H9 (cell line): Measurements from ENCODE around the gene TMEM240. TPM values are rescaled to one million over a fixed set of nuclear protein-coding genes. Genes with fewer than 3 reads are reported as not detected.

Source experiments
- DNase-seq: peaks from one replicate; pipeline ENCODE4 v3.0.0-alpha.2; 2017
- H2AFZ ChIP-seq: one replicate; pipeline ENCODE4 v1.6.1; 2013; ENCODE audit warnings: mild to moderate bottlenecking, low read length, control low read depth, moderate library complexity
- H2AK5ac ChIP-seq: 2 replicates; pipeline ENCODE4 v1.6.1; 2013; ENCODE audit warnings: low read length, control low read depth, mixed read lengths; ENCODE audit not compliant: insufficient read length
- H2BK120ac ChIP-seq: one replicate; pipeline ENCODE4 v1.6.1; 2013; ENCODE audit warnings: low read depth, mild to moderate bottlenecking, low read length, control low read depth, inconsistent platforms; ENCODE audit not compliant: poor library complexity, severe bottlenecking
- H2BK12ac ChIP-seq: 2 replicates; pipeline ENCODE4 v1.6.1; 2013; ENCODE audit warnings: low read length, control low read depth, mixed read lengths, low read depth; ENCODE audit not compliant: insufficient read length
- H2BK15ac ChIP-seq: 2 replicates; pipeline ENCODE4 v1.6.1; 2013; ENCODE audit warnings: low read depth, low read length, control low read depth
- H2BK20ac ChIP-seq: one replicate; pipeline ENCODE4 v1.6.1; 2013; ENCODE audit warnings: low read depth, mild to moderate bottlenecking, low read length, control low read depth, inconsistent platforms; ENCODE audit not compliant: poor library complexity, severe bottlenecking
- H2BK5ac ChIP-seq: 2 replicates; pipeline ENCODE4 v1.6.1; 2013; ENCODE audit warnings: low read length, control low read depth, mixed read lengths; ENCODE audit not compliant: insufficient read length
- H3K14ac ChIP-seq: 2 replicates; pipeline ENCODE4 v1.6.1; 2013; ENCODE audit warnings: low read length, control low read depth; ENCODE audit not compliant: insufficient read depth
- H3K18ac ChIP-seq: 2 replicates; pipeline ENCODE4 v1.6.1; 2013; ENCODE audit warnings: low read depth, mild to moderate bottlenecking, mixed read lengths, low read length, control low read depth; ENCODE audit not compliant: insufficient read length
- H3K23ac ChIP-seq: 2 replicates; pipeline ENCODE4 v1.6.1; 2013; ENCODE audit warnings: low read length, control low read depth, mixed read lengths, low read depth; ENCODE audit not compliant: insufficient read length
- H3K23me2 ChIP-seq: 2 replicates; pipeline ENCODE4 v1.6.1; 2013; ENCODE audit warnings: low read depth, mild to moderate bottlenecking, mixed read lengths, low read length, control low read depth; ENCODE audit not compliant: insufficient read length, poor library complexity, severe bottlenecking
- H3K27ac ChIP-seq: 2 replicates; pipeline ENCODE4 v1.5.1; 2013; ENCODE audit warnings: low read length, control low read depth, mixed read lengths, low read depth; ENCODE audit not compliant: insufficient read length
- H3K27me3 ChIP-seq: 2 replicates; pipeline ENCODE4 v1.6.1; 2013; ENCODE audit warnings: low read length, control low read depth, inconsistent platforms; ENCODE audit not compliant: insufficient read depth
- H3K4ac ChIP-seq: 2 replicates; pipeline ENCODE4 v1.6.1; 2013; ENCODE audit warnings: low read depth, mild to moderate bottlenecking, control low read depth, inconsistent platforms, low read length, moderate library complexity
- H3K4me1 ChIP-seq: 2 replicates; pipeline ENCODE4 v1.6.1; 2013; ENCODE audit warnings: low read length, control low read depth, inconsistent platforms; ENCODE audit not compliant: insufficient read depth
- H3K4me2 ChIP-seq: 2 replicates; pipeline ENCODE4 v1.6.1; 2013; ENCODE audit warnings: low read length, control low read depth, mixed read lengths; ENCODE audit not compliant: insufficient read length, insufficient read depth
- H3K56ac ChIP-seq: 2 replicates; pipeline ENCODE4 v1.6.1; 2013; ENCODE audit warnings: low read depth, mild to moderate bottlenecking, mixed read lengths, low read length, control low read depth; ENCODE audit not compliant: insufficient read length
- H3K79me1 ChIP-seq: 2 replicates; pipeline ENCODE4 v1.6.1; 2013; ENCODE audit warnings: low read depth, mild to moderate bottlenecking, moderate library complexity, low read length, control low read depth, inconsistent platforms; ENCODE audit not compliant: insufficient read depth, poor library complexity, severe bottlenecking
- H3K79me2 ChIP-seq: 2 replicates; pipeline ENCODE4 v1.6.1; 2013; ENCODE audit warnings: low read length, control low read depth, inconsistent platforms; ENCODE audit not compliant: insufficient read depth
- H3K9ac ChIP-seq: 2 replicates; pipeline ENCODE4 v1.6.1; 2013; ENCODE audit warnings: low read length, control low read depth, mixed read lengths; ENCODE audit not compliant: insufficient read length; ENCODE audit errors: extremely low read depth
- H3K9me3 ChIP-seq: one replicate; pipeline ENCODE4 v1.6.1; 2013; ENCODE audit warnings: low read depth, low read length, inconsistent platforms; ENCODE audit not compliant: control insufficient read depth
- H3T11ph ChIP-seq: one replicate; pipeline ENCODE4 v1.6.1; 2013; ENCODE audit warnings: mild to moderate bottlenecking, low read length, control low read depth, inconsistent platforms
- H4K20me1 ChIP-seq: one replicate; pipeline ENCODE4 v1.6.1; 2013; ENCODE audit not compliant: control insufficient read depth, insufficient read length, insufficient read depth
- H4K5ac ChIP-seq: 2 replicates; pipeline ENCODE4 v1.6.1; 2013; ENCODE audit warnings: low read depth, mild to moderate bottlenecking, mixed read lengths, low read length, control low read depth; ENCODE audit not compliant: insufficient read length
- H4K8ac ChIP-seq: replicated peaks from 2 replicates; pipeline ENCODE4 v1.6.1; 2013; ENCODE audit warnings: low read length, control low read depth, mixed read lengths, low read depth; ENCODE audit not compliant: insufficient read length
- H4K91ac ChIP-seq: 2 replicates; pipeline ENCODE4 v1.6.1; 2013; ENCODE audit warnings: low read depth, mild to moderate bottlenecking, moderate library complexity, mixed read lengths, low read length, control low read depth; ENCODE audit not compliant: insufficient read length
- H3K27ac Mint-ChIP-seq, 3 experiments: 2 replicates in 2 of 3; 3 replicates in 1 of 3; pipeline ENCODE4 v1.8.0; 2020 to 2021; ENCODE audit warnings: mixed read lengths in 3 of 3, mild to moderate bottlenecking in 1 of 3, moderate library complexity in 1 of 3
- H3K27me3 Mint-ChIP-seq: 2 replicates; pipeline ENCODE4 v1.8.0; 2021; ENCODE audit warnings: low read depth, mild to moderate bottlenecking, moderate library complexity, mixed read lengths
- H3K36me3 Mint-ChIP-seq, 3 experiments: 2 replicates in 2 of 3; 3 replicates in 1 of 3; pipeline ENCODE4 v1.8.0; 2020 to 2021; ENCODE audit warnings: low read depth in 3 of 3, mixed read lengths in 3 of 3; ENCODE audit not compliant: insufficient read depth in 1 of 3
- H3K4me1 Mint-ChIP-seq, 2 experiments: 2 replicates each; pipeline ENCODE4 v1.8.0; 2020; ENCODE audit warnings: mixed read lengths in 2 of 2
- H3K4me3 Mint-ChIP-seq, 2 experiments: 2 replicates in 1 of 2; 3 replicates in 1 of 2; pipeline ENCODE4 v1.8.0; 2020 to 2021; ENCODE audit warnings: mild to moderate bottlenecking in 2 of 2, mixed read lengths in 2 of 2, moderate library complexity in 1 of 2
- H3K9me3 Mint-ChIP-seq, 2 experiments: 2 replicates in 1 of 2; 3 replicates in 1 of 2; pipeline ENCODE4 v1.8.0; 2020; ENCODE audit warnings: mild to moderate bottlenecking in 2 of 2, mixed read lengths in 2 of 2, moderate library complexity in 1 of 2
- CTCF ChIP-seq: fragments of 200-600 bp; sonication (generic); conservative IDR thresholded peaks from 3 replicates; pipeline ENCODE4 v1.8.0; 2021; ENCODE audit warnings: antibody characterized with exemption, mild to moderate bottlenecking
- WGBS: extraction: QIAGEN DNeasy Blood & Tissue Kit; methylation state at CpG from one replicate; pipeline ENCODE4 v1.1.7; 2013; ENCODE audit warnings: missing lambda C conversion rate, low lambda C conversion rate, mixed read lengths; ENCODE audit not compliant: insufficient read length; ENCODE audit errors: extremely low coverage; 5-methylcytosine and 5-hydroxymethylcytosine counted together
- total RNA-seq: library from RNA; stranded (reverse); gene quantifications from 2 replicates; pipeline ENCODE4 v1.2.1, GENCODE V29; 2021

Gene TMEM240
- total RNA-seq, 1 experiment from 2014 or later: 8.7 TPM

GRCh38 chr1:1543706-1544099 lies 3.3 kb upstream of the TMEM240 start:
- Histone ChIP-seq H3K27me3 (no peaks in the 10 kb centered on the region), H3K79me2 (no peaks in the 10 kb centered on the region), H3K79me1 (no peaks in the 10 kb centered on the region), H3K4me2 (no peak overlapping the region), H3T11ph (no peak overlapping the region), H4K20me1 (no peaks in the 10 kb centered on the region), H2BK15ac (no peak overlapping the region; the same call in 1 of the 2 replicates), H2BK120ac (no peak overlapping the region), H3K14ac (no peak overlapping the region), H2AK5ac (no peak overlapping the region), H2BK20ac (no peak overlapping the region), H3K23ac (no peak overlapping the region), H4K91ac (no peak overlapping the region), H3K9me3 (no peaks in the 10 kb centered on the region), H3K56ac (no peak overlapping the region), H3K18ac (no peak overlapping the region), H3K4ac (no peak overlapping the region), H3K23me2 (peaks cover 7% of the 10 kb centered on the region), H3K4me1 (no peaks in the 10 kb centered on the region), H2AFZ (no peak overlapping the region), H4K5ac (no peak overlapping the region), H2BK12ac (no peak overlapping the region), H4K8ac (no peak overlapping the region), H3K27ac (no peak overlapping the region), H2BK5ac (no peak overlapping the region), H3K9ac (no peak overlapping the region)
- H3K27ac Mint-ChIP-seq: no peak overlapping the region
- H3K4me1 Mint-ChIP-seq: peaks cover 0 to 2% of the 10 kb centered on the region in 2 experiments; a peak in 2 of 4 replicates
- no peak for TF ChIP-seq CTCF
- DNase-seq: no peak
- H3K27me3 Mint-ChIP-seq: no peaks in the 10 kb centered on the region; the same call in 1 of the 2 replicates
- no CpG with 5 or more reads among the region's 19 CpGs for WGBS
- no peaks in the 10 kb centered on the region; a peak in 1 of 5 replicates for H3K9me3 Mint-ChIP-seq
- no peak overlapping the region for H3K4me3 Mint-ChIP-seq
- H3K36me3 Mint-ChIP-seq: peaks cover 2 to 40% (median 35%) of the 10 kb centered on the region in 3 experiments; a peak in 6 of 7 replicates
